Measurements from ENCODE around the gene RASA3.

Gene RASA3

DNA sequence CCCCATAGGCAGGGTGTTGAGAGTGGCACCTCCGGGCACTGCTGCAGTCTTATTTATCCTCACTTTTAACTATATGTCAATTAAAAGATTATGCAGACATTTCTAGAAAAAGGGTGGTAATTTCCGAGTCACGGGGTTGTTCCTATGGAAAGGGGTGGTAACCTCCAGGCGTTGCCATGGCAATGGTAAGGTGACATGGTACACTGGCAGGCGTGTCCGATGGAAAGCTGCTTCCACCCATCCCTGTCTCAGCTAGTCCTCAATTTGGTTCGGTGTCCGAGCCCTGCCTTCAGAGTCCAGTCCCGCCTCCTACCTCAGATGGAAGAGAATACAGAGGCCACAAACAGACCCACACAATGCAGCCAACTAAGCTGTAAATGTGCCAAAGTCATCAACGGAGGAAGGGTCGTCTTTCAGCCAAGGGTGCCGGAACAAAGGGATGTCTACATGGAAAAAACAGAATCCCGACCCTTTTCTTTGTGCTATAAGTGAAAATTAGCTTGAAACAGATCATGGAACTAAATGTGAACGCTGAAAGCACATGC, 85.9 kb downstream of the RASA3 start:
- DNase-seq, result no peak

DNA sequence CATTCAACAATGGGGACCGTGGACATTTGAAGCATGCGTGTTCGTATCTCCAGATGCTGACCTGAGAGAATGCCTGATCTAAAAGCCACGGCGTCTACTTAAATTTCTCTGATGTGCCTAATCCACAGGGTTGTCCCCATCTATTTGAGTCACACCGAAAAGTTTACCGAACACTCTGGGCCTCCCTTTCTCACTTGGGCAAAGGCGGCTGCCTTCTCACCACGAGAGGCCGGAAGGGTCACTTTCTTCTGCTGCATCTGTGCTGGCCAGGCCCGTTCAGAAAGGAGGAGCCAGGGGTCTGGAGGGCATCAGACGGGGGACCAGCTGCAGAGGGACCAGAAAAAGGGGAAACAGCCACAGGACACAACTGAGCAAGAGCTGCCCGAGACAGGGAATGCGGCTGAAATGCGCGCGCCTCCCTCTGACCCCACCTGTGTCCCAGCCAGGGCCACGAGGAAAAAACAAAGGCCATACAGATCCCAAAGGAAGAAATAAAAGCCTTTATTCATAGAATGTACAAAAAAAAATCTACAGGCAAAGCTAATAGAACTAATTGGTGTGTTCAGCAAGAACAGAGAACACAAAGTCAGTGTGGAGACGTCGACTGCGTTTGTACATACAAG, 87.2 kb downstream of the RASA3 start:
- DNase-seq, result no peak

GRCh38 chr13:114044486-114044885, 87.9 kb downstream of the RASA3 start:
- DNase-seq, result no peak

GRCh38 chr13:114043421-114044053, 88.9 kb downstream of the RASA3 start:
- DNase-seq, result peak; percentile 1

GRCh38 chr13:114042066-114042815, 90.2 kb downstream of the RASA3 start:
- no peak for DNase-seq

DNA sequence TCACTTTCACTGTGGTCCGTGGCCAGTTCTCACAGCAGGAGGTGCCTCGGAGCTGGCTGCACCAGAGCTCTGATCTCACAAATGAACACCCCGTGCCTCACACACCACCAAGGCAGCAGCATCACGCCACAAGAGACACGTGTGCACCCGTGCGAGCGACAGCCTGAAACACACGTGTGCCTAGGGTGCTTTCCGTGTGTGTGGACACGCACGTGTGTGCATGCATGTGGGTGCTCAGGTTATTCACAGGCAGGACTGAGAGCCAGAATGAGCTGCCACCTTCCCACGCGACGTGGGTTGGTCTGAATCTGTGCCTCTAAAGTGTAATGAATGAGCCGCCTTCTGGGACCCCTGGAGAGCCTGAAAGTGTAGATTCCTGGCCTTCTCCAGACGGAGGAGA, 90.9 kb downstream of the RASA3 start:
- no peak for DNase-seq

DNA sequence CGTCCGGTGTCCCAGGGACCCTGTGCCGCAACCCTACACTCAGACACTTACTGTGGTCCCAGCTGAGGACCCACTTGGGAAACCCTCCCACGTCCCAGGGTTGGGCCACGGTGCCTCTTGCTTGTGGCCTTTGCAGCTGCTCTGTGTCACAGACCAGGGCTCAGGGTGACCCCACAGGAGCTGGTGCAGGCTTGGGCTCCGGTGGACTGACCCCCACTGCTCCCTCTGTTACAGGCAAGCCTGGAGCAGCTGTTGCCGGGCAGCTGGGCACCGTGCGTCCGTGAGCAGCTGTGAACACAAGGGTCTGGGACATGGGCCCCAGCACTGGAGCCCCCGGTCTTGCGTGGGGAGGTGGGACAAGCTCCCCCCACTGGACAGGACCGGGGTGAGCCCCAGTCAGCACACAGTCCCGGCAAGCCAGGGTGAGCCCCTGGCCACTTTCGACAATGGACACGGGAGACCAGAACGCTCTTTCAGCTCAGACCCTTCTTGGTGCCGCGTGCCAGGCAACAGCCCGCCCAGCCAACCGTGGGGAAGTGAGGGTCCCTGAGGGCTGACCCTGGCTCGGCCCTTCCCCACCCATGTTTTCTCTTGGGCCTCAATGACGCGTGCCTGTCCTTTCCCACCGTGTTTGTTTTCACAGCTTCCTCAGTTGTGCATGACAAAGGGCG, 92.8 kb downstream of the RASA3 start:
- DNase-seq, result no peak

DNA sequence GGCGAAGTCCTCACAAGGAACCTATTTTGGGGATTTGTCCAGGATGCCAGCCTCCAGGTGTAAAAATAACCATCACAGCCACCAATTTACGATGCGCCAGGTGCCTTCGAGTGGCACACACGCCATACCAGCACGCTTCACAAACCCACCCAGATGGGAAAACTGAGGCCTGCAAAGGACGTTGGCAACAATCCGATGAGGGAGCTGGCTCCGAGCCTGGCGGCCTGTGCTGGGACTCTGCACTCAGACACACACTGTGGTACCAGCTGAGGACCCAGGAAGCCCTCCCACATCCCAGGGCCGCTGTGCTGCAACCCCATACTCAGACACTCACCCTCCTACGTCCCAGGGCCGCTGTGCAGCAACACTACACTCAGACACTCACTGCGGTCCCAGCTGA, 93.5 kb downstream of the RASA3 start:
- no peak for DNase-seq

DNA sequence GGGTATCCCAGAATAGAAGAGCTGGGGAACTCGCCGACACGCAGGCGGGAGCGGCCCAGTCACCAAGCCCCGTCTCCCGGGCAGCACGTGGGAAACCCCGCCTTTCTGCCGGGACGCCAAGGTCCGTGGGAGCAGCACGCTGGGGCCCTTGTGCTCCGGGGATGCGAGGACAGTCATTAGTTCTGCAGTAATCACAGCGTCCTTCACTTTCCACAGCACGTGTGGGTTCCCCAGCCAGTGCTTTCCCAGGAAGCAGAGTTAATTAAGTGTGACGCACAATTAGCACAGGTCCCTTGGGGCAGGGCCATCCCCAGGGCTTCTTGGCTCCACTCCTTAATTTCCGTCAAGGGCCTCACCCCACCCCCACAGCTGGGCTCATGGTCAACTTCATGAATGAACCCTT, 94.2 kb downstream of the RASA3 start:
- no peak for DNase-seq

DNA sequence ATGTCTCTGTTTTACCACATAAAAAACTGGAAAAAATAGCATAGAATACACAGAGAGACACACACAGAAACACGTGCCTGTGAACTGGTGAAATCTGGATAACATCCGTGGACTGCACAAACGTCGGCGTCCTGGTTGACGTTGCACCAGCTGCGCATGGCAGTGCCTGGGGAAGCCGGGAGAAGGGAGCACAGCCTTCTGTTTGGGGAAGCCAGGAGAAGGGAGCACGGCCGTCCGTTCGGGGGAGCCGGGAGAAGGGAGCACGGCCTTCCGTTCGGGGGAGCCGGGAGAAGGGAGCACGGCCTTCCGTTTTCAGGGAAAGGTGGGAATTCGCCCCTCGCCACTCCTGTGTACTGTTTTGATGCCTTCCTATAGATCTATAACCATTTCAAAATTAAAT, 94.7 kb downstream of the RASA3 start:
- no peak for DNase-seq

GRCh38 chr13:114035583-114036531, 96.6 kb downstream of the RASA3 start:
- DNase-seq, result no peak

- DNase-seq, result no peak
These were observed 97.2 kb downstream of the RASA3 start for GRCh38 chr13:114035186-114035582.

DNA sequence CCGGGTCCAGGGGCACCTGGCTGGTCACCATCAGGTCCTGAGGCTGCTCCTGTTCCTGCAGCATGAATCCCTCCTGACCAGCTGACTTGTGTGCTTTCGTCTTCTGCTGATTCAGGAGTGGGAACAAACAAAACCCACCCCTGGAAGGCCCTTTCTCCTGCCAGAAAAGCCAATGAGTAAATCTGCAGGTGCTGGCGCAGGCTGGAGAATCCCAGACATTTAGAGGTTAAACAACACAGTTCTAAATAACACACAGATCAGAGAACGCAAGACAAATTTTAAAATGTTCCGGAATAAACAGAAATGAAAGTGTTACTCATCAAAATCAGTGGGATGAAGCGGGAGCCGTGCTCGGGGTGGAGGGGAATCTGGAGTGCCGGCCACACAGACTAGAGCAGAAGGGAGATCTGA, 97.9 kb downstream of the RASA3 start:
- no peak for DNase-seq

DNA sequence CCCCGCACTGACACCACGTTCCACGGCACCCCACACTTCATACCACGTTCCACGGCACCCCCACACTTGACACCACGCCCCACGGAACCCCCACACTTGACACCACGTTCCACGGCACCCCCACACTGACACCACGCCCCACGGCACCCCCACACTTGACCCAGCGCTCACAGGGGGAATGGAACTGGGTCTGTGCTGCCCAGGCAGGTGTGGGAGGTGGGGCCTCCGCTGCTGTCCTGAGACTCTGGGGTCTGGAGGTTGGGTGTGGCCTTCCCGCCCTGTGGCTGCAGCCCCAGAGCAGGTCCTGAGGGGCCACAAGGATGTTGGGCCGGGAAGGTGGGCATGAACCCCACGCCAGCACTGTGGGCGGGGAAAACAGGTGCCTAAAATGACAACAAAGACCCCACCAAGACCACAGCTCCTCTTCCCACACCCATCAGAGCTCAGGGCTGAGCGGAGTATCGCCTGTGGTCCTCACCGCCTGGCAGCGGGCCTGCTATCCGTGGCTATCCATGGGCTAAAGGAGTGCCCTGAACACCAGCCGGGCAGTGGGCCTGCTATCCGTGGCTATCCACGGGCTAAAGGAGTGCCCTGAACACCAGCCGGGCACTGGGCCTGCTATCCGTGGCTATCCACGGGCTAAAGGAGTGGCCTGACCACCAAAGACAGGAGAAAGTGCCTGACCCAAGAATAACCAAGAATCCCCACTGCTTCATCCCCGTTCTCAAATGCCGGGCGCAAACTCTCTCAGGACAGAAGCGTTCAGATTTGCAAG, 98.7 kb downstream of the RASA3 start:
- no peak for DNase-seq

DNA sequence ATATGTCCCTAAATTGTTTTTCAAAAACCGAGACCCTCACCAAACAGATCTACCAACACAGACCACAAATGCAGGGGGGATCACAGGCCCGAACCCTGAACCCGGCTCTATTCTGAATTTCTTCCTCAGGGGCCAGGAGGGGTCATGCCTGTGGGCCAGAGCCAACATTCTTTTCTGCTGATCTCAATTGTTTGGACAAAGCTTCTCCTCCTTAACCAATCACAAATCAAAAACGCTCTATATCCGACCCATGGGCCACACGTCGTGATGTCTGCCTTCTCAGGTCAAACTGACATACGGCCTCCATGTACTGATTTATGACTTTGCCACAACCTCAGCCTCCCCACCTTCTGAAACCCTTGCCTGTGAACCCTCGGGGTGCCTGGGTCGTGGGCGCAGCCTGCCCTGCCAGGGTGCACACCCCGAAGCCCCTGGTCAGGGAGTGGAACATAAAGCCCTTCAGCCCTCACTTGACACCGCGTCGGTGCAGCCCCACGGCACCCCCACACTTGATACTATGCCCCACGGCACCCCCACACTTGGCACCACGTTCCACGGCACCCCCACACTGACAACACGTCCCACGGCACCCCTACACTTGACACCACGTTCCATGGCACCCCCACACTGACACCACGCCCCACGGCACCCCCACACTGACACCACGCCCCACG, 100.2 kb downstream of the RASA3 start:
- no peak for DNase-seq

GRCh38 chr13:114031631-114032030, 100.8 kb downstream of the RASA3 start:
- no peak for DNase-seq

- no peak for DNase-seq
These were observed 101.5 kb downstream of the RASA3 start for GRCh38 chr13:114030666-114031610.

DNA sequence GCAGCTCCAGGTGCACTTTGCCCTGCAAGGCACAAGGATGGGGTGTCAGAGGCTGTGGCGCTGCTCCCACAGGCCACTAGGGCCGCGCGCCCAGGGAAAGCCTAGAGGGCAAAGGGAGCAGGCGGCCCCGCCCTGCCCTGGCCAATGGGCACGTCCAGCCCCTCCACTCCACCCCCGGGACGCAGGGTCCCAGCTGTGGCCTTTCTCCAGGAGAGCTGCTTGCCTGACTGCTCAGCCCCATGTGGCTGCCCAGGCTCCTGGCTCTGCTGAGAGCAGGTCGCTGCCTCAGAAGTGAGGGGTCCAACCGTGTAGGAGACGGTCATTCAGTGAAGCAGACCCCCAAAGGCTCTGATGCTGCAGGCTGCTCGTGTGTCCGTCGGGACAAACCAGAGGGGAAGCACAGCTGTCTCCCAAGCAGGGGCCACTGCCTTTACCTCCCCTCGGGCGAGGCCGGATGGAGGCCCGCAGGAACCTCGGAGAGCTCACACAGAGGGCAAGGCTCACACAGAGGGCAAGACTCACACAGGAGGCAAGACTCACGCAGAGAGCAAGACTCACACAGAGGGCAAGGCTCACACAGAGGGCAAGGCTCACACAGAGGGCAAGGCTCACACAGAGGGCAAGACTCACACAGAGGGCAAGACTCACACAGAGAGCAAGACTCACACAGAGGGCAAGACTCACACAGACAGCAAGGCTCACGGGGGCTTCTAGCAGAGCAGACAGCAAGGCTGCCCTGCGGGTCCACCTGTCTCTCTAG, 102.4 kb downstream of the RASA3 start:
- DNase-seq, result no peak

DNA sequence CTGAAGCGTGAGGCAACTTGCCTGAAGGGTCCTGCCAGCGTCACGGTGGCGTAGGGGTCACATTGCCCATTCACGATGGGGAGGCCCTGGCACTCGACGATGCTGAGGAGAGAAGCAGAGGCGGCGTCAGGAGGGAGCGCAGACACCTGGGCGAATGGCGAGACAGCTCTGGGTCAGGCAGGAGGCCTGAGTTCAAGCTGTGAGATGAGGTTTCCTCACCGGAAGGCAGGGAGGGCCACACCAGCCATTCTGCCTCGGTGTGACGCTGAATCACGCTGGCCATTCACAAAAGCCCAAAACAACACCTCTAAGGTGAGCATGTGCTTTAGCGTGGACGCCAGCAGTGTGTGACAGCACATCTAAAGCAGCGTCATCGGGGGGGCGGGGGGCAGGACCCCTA, 104.6 kb downstream of the RASA3 start:
- no peak for DNase-seq

Measured in NCI-H524 treated with DMSO at 0.1 percent for 48 hours (cell line).